NCI-H1417 treated with DMSO at 0.1 percent for 48 hours (cell line): ENCODE results near the gene DENND2D.

Experiments
- DNase-seq: peaks from one replicate; lab custom pipeline; 2025; lab: John Stamatoyannopoulos, UW

Gene DENND2D

GRCh38 chr1:111202707-111203623 lies 2.5 kb upstream of the DENND2D start:
- DNase-seq: no peak

GRCh38 chr1:111202366-111202706 lies 1.9 kb upstream of the DENND2D start:
- no peak for DNase-seq

GRCh38 chr1:111201275-111202090 lies 1.0 kb upstream of the DENND2D start:
- no peak for DNase-seq

- no peak for DNase-seq
Observed at GRCh38 chr1:111200802-111201161, 336 bp upstream of the DENND2D start.

GRCh38 chr1:111199329-111199728 lies 1.1 kb downstream of the DENND2D start:
- DNase-seq: no peak

GRCh38 chr1:111198836-111199235 lies 1.6 kb downstream of the DENND2D start:
- DNase-seq: no peak

GRCh38 chr1:111197598-111198284 lies 2.7 kb downstream of the DENND2D start:
- no peak for DNase-seq

GRCh38 chr1:111196213-111196612 lies 4.2 kb downstream of the DENND2D start:
- DNase-seq: no peak

GRCh38 chr1:111195002-111195684 lies 5.3 kb downstream of the DENND2D start:
- DNase-seq: no peak

- DNase-seq: no peak
Observed at GRCh38 chr1:111193712-111194480, 6.5 kb downstream of the DENND2D start.

GRCh38 chr1:111192658-111193519 lies 7.6 kb downstream of the DENND2D start:
- DNase-seq: no peak

GRCh38 chr1:111192074-111192473 lies 8.4 kb downstream of the DENND2D start:
- DNase-seq: no peak

- no peak for DNase-seq
Observed at GRCh38 chr1:111191496-111191895, 8.9 kb downstream of the DENND2D start.

GRCh38 chr1:111190931-111191451 lies 9.5 kb downstream of the DENND2D start:
- DNase-seq: no peak

- no peak for DNase-seq
Observed at GRCh38 chr1:111184663-111185062, 15.8 kb downstream of the DENND2D start.

- DNase-seq: no peak
Observed at GRCh38 chr1:111183308-111184069, 17.0 kb downstream of the DENND2D start.

GRCh38 chr1:111182052-111182451 lies 18.4 kb downstream of the DENND2D start:
- DNase-seq: no peak

- DNase-seq: no peak
Observed at GRCh38 chr1:111179968-111180533, 20.4 kb downstream of the DENND2D start.

GRCh38 chr1:111176678-111177077 lies 23.8 kb downstream of the DENND2D start:
- DNase-seq: no peak
